Measurements from ENCODE around the gene CRYBB2. TPM values are rescaled to one million over a fixed set of nuclear protein-coding genes. Genes with fewer than 3 reads are reported as not detected.

CRYBB2 gene
- polyA plus RNA-seq, 3 donors, result not detected

DNA sequence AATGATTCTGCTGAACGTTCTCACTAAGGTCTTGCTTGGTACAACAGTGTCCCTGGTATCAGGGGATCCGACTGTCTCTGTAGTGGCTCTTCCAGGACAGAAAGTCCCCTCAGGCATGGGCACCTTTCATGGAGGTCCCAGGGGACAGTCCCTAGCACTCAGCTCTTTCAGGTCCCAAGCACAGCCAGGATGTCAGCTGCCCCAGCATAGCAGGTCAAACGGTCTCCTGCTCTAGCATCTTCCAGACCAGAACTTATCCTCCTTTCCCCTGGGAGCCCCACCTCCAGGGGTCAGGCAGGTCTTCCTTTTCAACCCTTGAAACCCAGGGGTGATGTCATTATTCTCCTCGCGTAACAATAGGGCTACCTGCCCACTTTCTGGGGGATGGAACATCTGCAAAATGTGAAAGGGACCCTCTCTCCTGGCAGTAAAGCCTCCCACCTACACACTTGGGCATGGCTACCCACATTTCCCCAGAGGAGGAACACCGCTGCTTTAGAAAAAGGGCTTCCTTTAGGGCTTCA, 44.5 kb upstream of the CRYBB2 start:
- H3K27me3 Mint-ChIP-seq (ENCODE audit: low read depth in 3 of 3), result peaks cover 0 to 7% (median 2%) of the 10 kb centered on the region in 3 donors
- peaks cover 4 to 13% (median 8%) of the 10 kb centered on the region in 7 donors for H3K9me3 Mint-ChIP-seq
- WGBS (ENCODE audit: insufficient coverage), result 80% methylated on average over 6 of the region's 6 CpGs
- no peak overlapping the region for H3K27ac Mint-ChIP-seq
- H3K79me2 ChIP-seq (ENCODE audit: insufficient read depth, low read length), result no peaks in the 10 kb centered on the region
- H3K27me3 ChIP-seq (ENCODE audit: control insufficient read depth in 2 of 2, insufficient read depth in 2 of 2, low read length in 2 of 2), result no peaks in the 10 kb centered on the region
- no peak overlapping the region for H3K4me3 ChIP-seq (replicated peaks in 1 of 3; ENCODE audit: low read depth in 2 of 3, low read length in 3 of 3)
- intact Hi-C loops (cut with micrococcal nuclease), result no loop called here
- H3K36me3 Mint-ChIP-seq, result no peaks in the 10 kb centered on the region
- DNase-seq, result no peak
- H4K20me1 ChIP-seq (ENCODE audit: insufficient read depth, low read length), result no peaks in the 10 kb centered on the region
- no peak overlapping the region for H3K4me2 ChIP-seq (replicated peaks; ENCODE audit: extremely low read depth, low read length, poor library complexity, severe bottlenecking)
- no peak overlapping the region for H3K9ac ChIP-seq (ENCODE audit: insufficient read depth, low read length, poor library complexity, severe bottlenecking)
- no peak overlapping the region for H3K27ac ChIP-seq (ENCODE audit: low read depth in 1 of 2, low read length in 2 of 2)
- no peaks in the 10 kb centered on the region for H3K4me1 Mint-ChIP-seq
- no peak overlapping the region for H3K4me3 Mint-ChIP-seq
- no peak overlapping the region for H2AFZ ChIP-seq (ENCODE audit: insufficient read depth, low read depth, low read length, poor library complexity, severe bottlenecking)
- no peaks in the 10 kb centered on the region for H3K36me3 ChIP-seq (replicated peaks in 1 of 2; ENCODE audit: control insufficient read depth in 1 of 2, insufficient read depth in 2 of 2, low read length in 2 of 2)
- TF ChIP-seq, protein P1, sequence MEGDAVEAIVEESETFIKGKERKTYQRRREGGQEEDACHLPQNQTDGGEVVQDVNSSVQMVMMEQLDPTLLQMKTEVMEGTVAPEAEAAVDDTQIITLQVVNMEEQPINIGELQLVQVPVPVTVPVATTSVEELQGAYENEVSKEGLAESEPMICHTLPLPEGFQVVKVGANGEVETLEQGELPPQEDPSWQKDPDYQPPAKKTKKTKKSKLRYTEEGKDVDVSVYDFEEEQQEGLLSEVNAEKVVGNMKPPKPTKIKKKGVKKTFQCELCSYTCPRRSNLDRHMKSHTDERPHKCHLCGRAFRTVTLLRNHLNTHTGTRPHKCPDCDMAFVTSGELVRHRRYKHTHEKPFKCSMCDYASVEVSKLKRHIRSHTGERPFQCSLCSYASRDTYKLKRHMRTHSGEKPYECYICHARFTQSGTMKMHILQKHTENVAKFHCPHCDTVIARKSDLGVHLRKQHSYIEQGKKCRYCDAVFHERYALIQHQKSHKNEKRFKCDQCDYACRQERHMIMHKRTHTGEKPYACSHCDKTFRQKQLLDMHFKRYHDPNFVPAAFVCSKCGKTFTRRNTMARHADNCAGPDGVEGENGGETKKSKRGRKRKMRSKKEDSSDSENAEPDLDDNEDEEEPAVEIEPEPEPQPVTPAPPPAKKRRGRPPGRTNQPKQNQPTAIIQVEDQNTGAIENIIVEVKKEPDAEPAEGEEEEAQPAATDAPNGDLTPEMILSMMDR (IDR thresholded peaks at IDR 0.05), result no peak
- H3K9me3 ChIP-seq (replicated peaks in 1 of 2; ENCODE audit: control insufficient read depth in 1 of 2, insufficient read depth in 1 of 2, low read length in 2 of 2), result peaks cover 6% of the 10 kb centered on the region in 2 donors
- H3K4me1 ChIP-seq (ENCODE audit: control insufficient read depth in 1 of 2, insufficient read depth in 2 of 2, low read length in 2 of 2), result no peaks in the 10 kb centered on the region

DNA sequence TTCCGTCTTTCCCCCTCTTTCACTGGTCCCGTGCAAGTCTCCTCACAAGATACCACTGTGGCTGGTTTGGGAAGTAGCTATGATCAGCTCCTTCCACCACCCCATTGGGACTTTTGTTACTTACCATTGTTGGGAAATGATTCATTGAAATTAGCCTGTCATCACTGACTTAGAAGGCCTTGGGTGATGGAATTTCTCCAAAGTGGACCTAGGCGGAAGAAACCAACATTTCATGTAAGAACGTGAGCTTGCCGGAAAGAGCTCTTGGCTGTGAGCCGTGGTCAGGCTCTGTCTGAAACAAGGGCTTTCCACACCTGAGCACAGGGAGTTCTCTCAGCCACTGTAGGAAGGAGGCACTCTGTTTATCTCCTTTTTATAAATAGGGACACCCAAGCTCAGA, 43.3 kb upstream of the CRYBB2 start:
- intact Hi-C loops (cut with micrococcal nuclease), result no loop called here
- peaks cover 4 to 23% (median 11%) of the 10 kb centered on the region in 7 donors for H3K9me3 Mint-ChIP-seq
- H3K4me3 Mint-ChIP-seq, result no peak overlapping the region
- 93% methylated on average over 4 of the region's 6 CpGs for WGBS (ENCODE audit: insufficient coverage)
- Histone ChIP-seq H4K20me1 (ENCODE audit: insufficient read depth, low read length) (no peaks in the 10 kb centered on the region), H3K4me2 (replicated peaks; ENCODE audit: extremely low read depth, low read length, poor library complexity, severe bottlenecking) (no peak overlapping the region), H3K27ac (ENCODE audit: low read depth in 1 of 2, low read length in 2 of 2) (no peak overlapping the region), H3K4me3 (replicated peaks in 1 of 3; ENCODE audit: low read depth in 2 of 3, low read length in 3 of 3) (no peak overlapping the region), H2AFZ (ENCODE audit: insufficient read depth, low read depth, low read length, poor library complexity, severe bottlenecking) (no peak overlapping the region), H3K9me3 (replicated peaks in 1 of 2; ENCODE audit: control insufficient read depth in 1 of 2, insufficient read depth in 1 of 2, low read length in 2 of 2) (peaks cover 7 to 15% of the 10 kb centered on the region in 2 donors), H3K9ac (ENCODE audit: insufficient read depth, low read length, poor library complexity, severe bottlenecking) (no peak overlapping the region), H3K79me2 (ENCODE audit: insufficient read depth, low read length) (no peaks in the 10 kb centered on the region), H3K4me1 (ENCODE audit: control insufficient read depth in 1 of 2, insufficient read depth in 2 of 2, low read length in 2 of 2) (no peaks in the 10 kb centered on the region), H3K36me3 (replicated peaks in 1 of 2; ENCODE audit: control insufficient read depth in 1 of 2, insufficient read depth in 2 of 2, low read length in 2 of 2) (no peaks in the 10 kb centered on the region), H3K27me3 (ENCODE audit: control insufficient read depth in 2 of 2, insufficient read depth in 2 of 2, low read length in 2 of 2) (no peaks in the 10 kb centered on the region)
- no peak overlapping the region for H3K27ac Mint-ChIP-seq
- TF ChIP-seq, protein P1 (IDR thresholded peaks at IDR 0.05), result no peak
- H3K4me1 Mint-ChIP-seq, result no peaks in the 10 kb centered on the region
- no peaks in the 10 kb centered on the region for H3K36me3 Mint-ChIP-seq
- H3K27me3 Mint-ChIP-seq (ENCODE audit: low read depth in 3 of 3), result peaks cover 0 to 5% (median 2%) of the 10 kb centered on the region in 3 donors
- DNase-seq, result no peak
